ENCODE results near the gene CLGN. TPM values are rescaled to one million over a fixed set of nuclear protein-coding genes. Genes with fewer than 3 reads are reported as not detected.
A peak's percentile ranks its signal among the peaks of the same experiment; 100 is the strongest.

Gene CLGN
- total and polyA plus RNA-seq, 10 of the 15 experiments (the other 5 are each of a cell fraction or from before 2014, with no cell fraction given): 0.11 to 1.0 (median 0.62) TPM

DNA sequence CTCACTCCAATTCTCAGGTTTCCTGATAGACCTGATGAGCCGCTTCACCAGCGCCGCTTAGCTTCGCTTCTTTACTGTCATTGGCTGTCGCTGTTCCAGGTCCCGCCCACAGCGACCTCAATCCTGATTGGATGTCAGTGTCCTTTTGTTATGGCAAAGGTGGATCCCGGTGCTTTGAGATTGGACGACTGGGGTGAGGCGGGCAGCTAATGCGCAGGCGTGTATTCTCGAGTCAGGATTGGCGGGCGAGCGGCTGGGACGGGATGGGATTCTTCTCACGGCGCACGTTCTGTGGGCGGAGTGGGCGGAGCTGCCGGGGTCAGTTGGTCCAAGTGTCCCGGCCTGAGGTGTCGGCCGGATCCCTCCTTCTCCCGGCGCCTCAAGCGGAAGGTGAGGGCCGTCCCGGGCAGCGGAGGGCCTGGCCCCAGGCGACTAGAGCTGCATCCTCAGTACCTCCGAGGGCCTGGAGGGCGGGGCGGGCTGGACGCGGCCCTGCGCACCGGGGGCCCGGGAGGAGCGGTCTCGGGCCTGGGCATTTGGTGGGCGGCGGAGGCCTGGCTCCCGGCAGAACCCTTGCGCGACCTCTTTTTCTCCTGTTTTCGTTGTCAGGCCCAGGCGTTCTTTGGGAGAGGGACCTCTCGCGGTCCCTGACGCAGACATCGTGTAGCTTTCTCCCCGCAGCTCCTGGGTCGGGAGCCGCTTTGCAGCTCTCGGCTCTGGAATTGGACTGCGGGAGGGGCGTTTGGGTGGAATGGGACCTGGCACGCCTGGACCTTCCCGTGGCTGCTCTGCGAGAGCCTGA is 53.9 kb downstream of the CLGN start, which contains the start of gene SCOC (continued):
- no peak for TF ChIP-seq IRF5 (IDR thresholded peaks at IDR 0.05; ENCODE audit: borderline replicate concordance)
- TF ChIP-seq LARP7 (IDR thresholded peaks at IDR 0.05): no peak
- 0 out of 4 replicates have a peak, but pooled peaks of 1 of the 2 experiments have one; percentile 8 for TF ChIP-seq EP300 (IDR thresholded peaks at IDR 0.05; ENCODE audit: borderline replicate concordance in 1 of 2, control insufficient read depth in 1 of 2, low read depth in 2 of 2, low read length in 2 of 2)
- TF ChIP-seq CBX5 (IDR thresholded peaks at IDR 0.05; ENCODE audit: low read depth): no peak
- TF ChIP-seq IKZF1 (conservative IDR thresholded peaks at IDR 0.05): peak; percentile 82
- no peak for TF ChIP-seq SRF (IDR thresholded peaks at IDR 0.05; ENCODE audit: low read depth in 2 of 2, low read length in 2 of 2)
- no peak for TF ChIP-seq USF2 (IDR thresholded peaks at IDR 0.05; ENCODE audit: borderline replicate concordance, low read depth, low read length)
- peak; percentile 94 for TF ChIP-seq HDGF (IDR thresholded peaks at IDR 0.05)
- TF ChIP-seq CHD2 (IDR thresholded peaks at IDR 0.05; ENCODE audit: borderline replicate concordance, low read depth, low read length): peak; percentile 67; the same call in 1 of the 2 replicates
- no peak for TF ChIP-seq TCF3 (IDR thresholded peaks at IDR 0.05; ENCODE audit: borderline replicate concordance, insufficient read depth, low read depth, low read length)
- no peak for TF ChIP-seq KLF5 (IDR thresholded peaks at IDR 0.05; ENCODE audit: partially characterized antibody)
- TF ChIP-seq POLR2AphosphoS2 (IDR thresholded peaks at IDR 0.05; ENCODE audit: low read depth, low read length): peak; percentile 49; the same call in 1 of the 2 replicates
- TF ChIP-seq SPI1 (IDR thresholded peaks at IDR 0.05; ENCODE audit: borderline replicate concordance, insufficient read depth, low read depth, low read length): no peak
- no peak for TF ChIP-seq RBBP5 (conservative IDR thresholded peaks at IDR 0.05)
- TF ChIP-seq ZSCAN29 (IDR thresholded peaks at IDR 0.05): no peak
- TF ChIP-seq PAX5 (IDR thresholded peaks at IDR 0.05; ENCODE audit: borderline replicate concordance, low read depth, low read length): no peak
- TF ChIP-seq BACH1 (IDR thresholded peaks at IDR 0.05; ENCODE audit: borderline replicate concordance): no peak
- no peak for TF ChIP-seq CHD1 (IDR thresholded peaks at IDR 0.05; ENCODE audit: low read depth, low read length)
- TF ChIP-seq PRDM15 (CRISPR knock-in tag; IDR thresholded peaks at IDR 0.05): no peak
- TF ChIP-seq, protein P1, sequence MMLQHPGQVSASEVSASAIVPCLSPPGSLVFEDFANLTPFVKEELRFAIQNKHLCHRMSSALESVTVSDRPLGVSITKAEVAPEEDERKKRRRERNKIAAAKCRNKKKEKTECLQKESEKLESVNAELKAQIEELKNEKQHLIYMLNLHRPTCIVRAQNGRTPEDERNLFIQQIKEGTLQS (IDR thresholded peaks at IDR 0.05; ENCODE audit: borderline replicate concordance, extremely low read depth, low read depth, low read length): no peak
- TF ChIP-seq NBN (IDR thresholded peaks at IDR 0.05): no peak
- no peak for TF ChIP-seq CTCF (IDR thresholded peaks at IDR 0.05 in 2 of 3, conservative IDR thresholded peaks at IDR 0.05 in 1 of 3; ENCODE audit: control insufficient read depth in 2 of 3, extremely low read depth in 1 of 3, insufficient read depth in 1 of 3, low read depth in 3 of 3, low read length in 3 of 3)
